T-cell (primary cell): Measurements from ENCODE around the gene LHFPL3. TPM values are rescaled to one million over a fixed set of nuclear protein-coding genes. Genes with fewer than 3 reads are reported as not detected.

ENCODE experiments used
- ATAC-seq, 4 experiments: fragments of 200-7000 bp in 3 of 4; fragments of 150-1000 bp in 1 of 4; cut with Tn5 transposase; replicated peaks in 1 of 4; 1 replicate in 3 of 4; 2 replicates in 1 of 4; pipeline ENCODE4 v1.10.0; 2021; ENCODE audit warnings: moderate library complexity in 3 of 4, mild to moderate bottlenecking in 2 of 4, moderate number of reproducible peaks in 1 of 4
- CTCF ChIA-PET, 2 donors: fragments of 300-600 bp; sonication (Branson Sonifier 250); formaldehyde crosslinking; loops; one replicate each; lab custom pipeline; 2022; ENCODE audit warnings: antibody characterized with exemption in 2 of 2; lab: Charles Lee
- POLR2A ChIA-PET, 2 donors: fragments of 300-600 bp; sonication (Branson Sonifier 250); formaldehyde crosslinking; loops; one replicate each; lab custom pipeline; 2022; ENCODE audit warnings: antibody characterized with exemption in 2 of 2; lab: Charles Lee
- DNase-seq, 35 experiments: peaks; one replicate each; pipeline versions ENCODE4 v3.0.0 to v3.0.0-alpha.2; 2013 to 2023
- H3K27ac ChIP-seq: one replicate; pipeline ENCODE4 v1.5.1; 2013; ENCODE audit warnings: low read length
- H3K27me3 ChIP-seq, 2 experiments: replicated peaks in 1 of 2; 1 replicate in 1 of 2; 2 replicates in 1 of 2; pipeline versions ENCODE4 v1.6.1 to v1.7.0; 2013; ENCODE audit warnings: low read length in 1 of 2, mixed read lengths in 1 of 2; ENCODE audit not compliant: control insufficient read depth in 2 of 2, insufficient read depth in 2 of 2; ENCODE audit errors: extremely low read depth in 1 of 2
- H3K36me3 ChIP-seq, 2 donors: 1 replicate in 1 of 2; 2 replicates in 1 of 2; pipeline versions ENCODE4 v1.6.1 to v1.7.0; 2013; ENCODE audit warnings: low read length in 1 of 2; ENCODE audit not compliant: control insufficient read depth in 2 of 2, insufficient read depth in 1 of 2; ENCODE audit errors: extremely low read depth in 1 of 2
- H3K4me1 ChIP-seq, 2 experiments: 1 replicate in 1 of 2; 2 replicates in 1 of 2; pipeline versions ENCODE4 v1.6.1 to v1.7.0; 2013; ENCODE audit warnings: low read length in 2 of 2, mixed read lengths in 1 of 2; ENCODE audit not compliant: insufficient read depth in 2 of 2, control insufficient read depth in 1 of 2; ENCODE audit errors: extremely low read depth in 1 of 2
- H3K4me3 ChIP-seq, 2 donors: 1 replicate in 1 of 2; 2 replicates in 1 of 2; pipeline versions ENCODE4 v1.5.1 to v1.7.0; 2013; ENCODE audit warnings: mild to moderate bottlenecking in 2 of 2, low read length in 1 of 2, moderate library complexity in 1 of 2; ENCODE audit not compliant: control insufficient read depth in 1 of 2; ENCODE audit errors: extremely low read depth in 1 of 2
- H3K9me3 ChIP-seq: 2 replicates; pipeline ENCODE4 v1.7.0; 2013
- H3K27ac Mint-ChIP-seq, 2 donors: one replicate each; pipeline ENCODE4 v1.8.0; 2020 to 2021; ENCODE audit warnings: mild to moderate bottlenecking in 2 of 2, mixed read lengths in 2 of 2
- H3K27me3 Mint-ChIP-seq, 2 donors: one replicate each; pipeline ENCODE4 v1.8.0; 2021 to 2022; ENCODE audit warnings: mixed read lengths in 2 of 2
- H3K36me3 Mint-ChIP-seq: one replicate; pipeline ENCODE4 v1.8.0; 2021; ENCODE audit warnings: mixed read lengths
- H3K4me1 Mint-ChIP-seq, 3 donors: one replicate each; pipeline ENCODE4 v1.8.0; 2020 to 2022; ENCODE audit warnings: mixed read lengths in 3 of 3, mild to moderate bottlenecking in 1 of 3
- H3K4me3 Mint-ChIP-seq, 3 donors: one replicate each; pipeline ENCODE4 v1.8.0; 2020 to 2022; ENCODE audit warnings: mild to moderate bottlenecking in 3 of 3, mixed read lengths in 3 of 3, moderate library complexity in 3 of 3
- H3K9me3 Mint-ChIP-seq, 3 donors: one replicate each; pipeline ENCODE4 v1.8.0; 2020 to 2022; ENCODE audit warnings: mixed read lengths in 3 of 3
- WGBS: methylation state at CpG from one replicate; pipeline ENCODE4 v1.1.5; 2013; ENCODE audit warnings: missing lambda C conversion rate; ENCODE audit not compliant: insufficient coverage; 5-methylcytosine and 5-hydroxymethylcytosine counted together
- total RNA-seq, 35 experiments: library from RNA in 6 of 35; stranded (reverse) in 6 of 35; fragments of 120-200 nt in 1 of 35; gene quantifications; one replicate each; pipeline versions ENCODE4 v1.2.1 to v1.2.4 and lab custom pipeline; 2013 to 2026

Gene LHFPL3
- total RNA-seq, 5 donors from 2014 or later (not counting 1 experiment from before 2014, with no cell fraction given) = not detected

GRCh38 chr7:104852386-104852785 is 524.0 kb downstream of the LHFPL3 start:
- no peaks in the 10 kb centered on the region for H3K36me3 Mint-ChIP-seq
- H3K27me3 Mint-ChIP-seq = peaks cover 0 to 5% of the 10 kb centered on the region in 2 donors
- H3K27ac Mint-ChIP-seq = no peak overlapping the region
- Histone ChIP-seq H3K9me3 (no peaks in the 10 kb centered on the region), H3K4me1 (no peaks in the 10 kb centered on the region), H3K27me3 (peaks cover 0 to 14% of the 10 kb centered on the region in 2 experiments), H3K36me3 (no peaks in the 10 kb centered on the region), H3K27ac (no peak overlapping the region), H3K4me3 (no peak overlapping the region)
- ChIA-PET CTCF (interaction anchor here (0.5 to 1.2 kb wide), 3 partner anchors 9 to 401 kb away, joined by 3 to 5 read pairs (median 4); no protein-coding TSS in a partner anchor), POLR2A (no interaction called here)
- DNase-seq (no peak), ATAC-seq (no peak)
- no peaks in the 10 kb centered on the region for H3K9me3 Mint-ChIP-seq
- H3K4me3 Mint-ChIP-seq = no peak overlapping the region
- H3K4me1 Mint-ChIP-seq = peaks cover under 1 to 3% (median 1%) of the 10 kb centered on the region in 3 donors
- WGBS = 80% methylated on average over 1 of the region's 1 CpG

GRCh38 chr7:104855861-104856260 is 527.5 kb downstream of the LHFPL3 start:
- CTCF ChIA-PET = interaction anchor here in 1 of 2 donors (0.7 kb wide), 1 partner anchor 607 kb away, joined by 7 read pairs; no protein-coding TSS in a partner anchor
- H3K4me3 ChIP-seq = no peak overlapping the region
- POLR2A ChIA-PET = no interaction called here

GRCh38 chr7:104857458-104858425 is 529.3 kb downstream of the LHFPL3 start:
- H3K27ac ChIP-seq = no peak overlapping the region
- Mint-ChIP-seq H3K36me3 (no peaks in the 10 kb centered on the region), H3K27ac (peak overlapping the region; percentile 77 to 79), H3K27me3 (peaks cover 4% of the 10 kb centered on the region in 2 donors), H3K9me3 (no peaks in the 10 kb centered on the region), H3K4me1 (peaks cover 14 to 17% (median 16%) of the 10 kb centered on the region in 3 donors), H3K4me3 (peak overlapping the region in 2 of 3 donors; percentile 25 to 50)
- no peaks in the 10 kb centered on the region for H3K36me3 ChIP-seq
- ChIA-PET POLR2A (interaction anchor here in 1 of 2 donors (0.6 kb wide), 2 partner anchors 427 to 847 kb away, joined by 3 to 4 read pairs; no protein-coding TSS in a partner anchor), CTCF (interaction anchor here (0.6 to 1.1 kb wide), 2 partner anchors 9 to 1292 kb away, joined by 3 read pairs; no protein-coding TSS in a partner anchor)
- ATAC-seq = peak in 3 of 4 experiments; percentile 56 to 91 (median 60)
- peak in 4 of 35 experiments; percentile 2 to 50 (median 2) for DNase-seq
- H3K4me3 ChIP-seq = no peak overlapping the region
- WGBS = 0% methylated on average over 1 of the region's 5 CpGs
- peaks cover 10 to 11% of the 10 kb centered on the region in 2 experiments for H3K4me1 ChIP-seq
- H3K27me3 ChIP-seq = peaks cover 0 to 15% of the 10 kb centered on the region in 2 experiments
- H3K9me3 ChIP-seq = no peaks in the 10 kb centered on the region

More at GRCh38 chr7:104855861-104856260, 527.5 kb downstream of the LHFPL3 start:
- Mint-ChIP-seq H3K4me3 (no peak overlapping the region), H3K9me3 (no peaks in the 10 kb centered on the region), H3K4me1 (peaks cover 14 to 17% (median 16%) of the 10 kb centered on the region in 3 donors), H3K27me3 (peaks cover 0 to 2% of the 10 kb centered on the region in 2 donors), H3K27ac (no peak overlapping the region), H3K36me3 (no peaks in the 10 kb centered on the region)
- Histone ChIP-seq H3K27ac (no peak overlapping the region), H3K9me3 (no peaks in the 10 kb centered on the region), H3K36me3 (no peaks in the 10 kb centered on the region), H3K27me3 (peaks cover 0 to 9% of the 10 kb centered on the region in 2 experiments), H3K4me1 (peaks cover 10 to 11% of the 10 kb centered on the region in 2 experiments)
- ATAC-seq (no peak), DNase-seq (no peak)
- no CpG with 5 or more reads among the region's 2 CpGs for WGBS

- peaks cover 10% of the 10 kb centered on the region in 2 donors for H3K27me3 Mint-ChIP-seq
- POLR2A ChIA-PET = interaction anchor here in 1 of 2 donors (1.2 kb wide), 1 partner anchor 76 kb away, joined by 4 read pairs; no protein-coding TSS in a partner anchor
These were observed 531.5 kb downstream of the LHFPL3 start for GRCh38 chr7:104859754-104860426.

GRCh38 chr7:104861729-104862390 is 533.5 kb downstream of the LHFPL3 start:
- peaks cover 3% of the 10 kb centered on the region for H3K36me3 Mint-ChIP-seq
- Histone ChIP-seq H3K36me3 (no peaks in the 10 kb centered on the region), H3K27me3 (peaks cover 0 to 12% of the 10 kb centered on the region in 2 experiments), H3K9me3 (no peaks in the 10 kb centered on the region), H3K4me3 (no peak overlapping the region), H3K27ac (no peak overlapping the region), H3K4me1 (peaks cover 10 to 11% of the 10 kb centered on the region in 2 experiments)
- DNase-seq (no peak), ATAC-seq (no peak)
- no peak overlapping the region for H3K27ac Mint-ChIP-seq
- peaks cover 13 to 14% of the 10 kb centered on the region in 2 donors for H3K27me3 Mint-ChIP-seq
- 50% methylated on average over 2 of the region's 5 CpGs for WGBS
- no peaks in the 10 kb centered on the region for H3K9me3 Mint-ChIP-seq
- CTCF ChIA-PET = interaction anchor here in 1 of 2 donors (1.0 to 3.6 kb wide), 2 partner anchors 10 to 14 kb away, joined by 4 to 14 read pairs; no protein-coding TSS in a partner anchor
- no peak overlapping the region for H3K4me3 Mint-ChIP-seq
- peaks cover 14 to 16% (median 15%) of the 10 kb centered on the region in 3 donors for H3K4me1 Mint-ChIP-seq
- POLR2A ChIA-PET = no interaction called here

More at GRCh38 chr7:104859754-104860426, 531.5 kb downstream of the LHFPL3 start:
- ATAC-seq (no peak), DNase-seq (no peak)
- H3K4me3 Mint-ChIP-seq = no peak overlapping the region
- no peaks in the 10 kb centered on the region for H3K36me3 Mint-ChIP-seq
- no peak overlapping the region for H3K27ac ChIP-seq
- H3K9me3 ChIP-seq = no peaks in the 10 kb centered on the region
- 100% methylated on average over 1 of the region's 4 CpGs for WGBS
- CTCF ChIA-PET = interaction anchor here (0.6 to 3.6 kb wide), 4 partner anchors 12 to 59 kb away, joined by 3 to 14 read pairs (median 4); no protein-coding TSS in a partner anchor
- no peaks in the 10 kb centered on the region for H3K36me3 ChIP-seq
- H3K9me3 Mint-ChIP-seq = no peaks in the 10 kb centered on the region
- no peak overlapping the region for H3K4me3 ChIP-seq
- peaks cover 0 to 12% of the 10 kb centered on the region in 2 experiments for H3K27me3 ChIP-seq
- peaks cover 14 to 17% (median 16%) of the 10 kb centered on the region in 3 donors for H3K4me1 Mint-ChIP-seq
- H3K27ac Mint-ChIP-seq = no peak overlapping the region
- H3K4me1 ChIP-seq = peaks cover 10 to 11% of the 10 kb centered on the region in 2 experiments
